Retinal pigment epithelial cell (primary cell): ENCODE measurements around the gene RPSA.

Experiments
- DNase-seq: peaks from one replicate; pipeline ENCODE4 v3.0.0-alpha.2; 2010; ENCODE audit warnings: low read depth
- H3K4me3 ChIP-seq: 2 replicates; pipeline ENCODE4 v1.5.1; 2011; ENCODE audit warnings: mild to moderate bottlenecking, low read length, control low read depth, moderate library complexity
- TF ChIP-seq, protein P1 (sequence below): conservative IDR thresholded peaks from 2 replicates; pipeline ENCODE4 v1.5.1; 2011; ENCODE audit warnings: low read depth, low read length, control low read depth, inconsistent platforms

RPSA gene

DNA sequence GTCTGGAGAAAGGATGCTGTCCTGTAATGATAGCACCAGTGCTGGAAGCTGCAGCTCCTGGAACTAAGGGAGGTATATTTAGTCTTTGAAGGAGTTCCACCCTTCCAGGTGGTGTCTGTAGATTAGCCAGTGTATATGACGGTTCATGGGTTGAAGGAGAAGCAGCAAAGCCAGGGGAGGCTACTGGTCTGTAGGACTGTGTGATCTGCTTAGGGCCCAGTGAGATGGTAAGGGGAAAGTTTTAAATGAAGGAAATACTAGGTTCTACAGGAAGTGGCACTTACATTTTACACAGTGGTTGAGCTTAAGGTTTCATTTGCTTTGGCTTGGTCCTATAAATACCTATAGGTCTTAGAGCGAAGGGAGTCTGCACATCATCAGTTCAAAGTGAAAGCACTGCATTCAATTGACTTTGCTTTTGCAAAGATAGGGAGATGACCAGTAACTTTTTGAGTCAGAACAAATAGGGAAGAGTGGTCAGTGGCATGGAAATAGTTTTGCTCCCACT, 17.7 kb upstream of the RPSA start:
- DNase-seq = no peak
- no peak overlapping the region for H3K4me3 ChIP-seq
- TF ChIP-seq, protein P1, sequence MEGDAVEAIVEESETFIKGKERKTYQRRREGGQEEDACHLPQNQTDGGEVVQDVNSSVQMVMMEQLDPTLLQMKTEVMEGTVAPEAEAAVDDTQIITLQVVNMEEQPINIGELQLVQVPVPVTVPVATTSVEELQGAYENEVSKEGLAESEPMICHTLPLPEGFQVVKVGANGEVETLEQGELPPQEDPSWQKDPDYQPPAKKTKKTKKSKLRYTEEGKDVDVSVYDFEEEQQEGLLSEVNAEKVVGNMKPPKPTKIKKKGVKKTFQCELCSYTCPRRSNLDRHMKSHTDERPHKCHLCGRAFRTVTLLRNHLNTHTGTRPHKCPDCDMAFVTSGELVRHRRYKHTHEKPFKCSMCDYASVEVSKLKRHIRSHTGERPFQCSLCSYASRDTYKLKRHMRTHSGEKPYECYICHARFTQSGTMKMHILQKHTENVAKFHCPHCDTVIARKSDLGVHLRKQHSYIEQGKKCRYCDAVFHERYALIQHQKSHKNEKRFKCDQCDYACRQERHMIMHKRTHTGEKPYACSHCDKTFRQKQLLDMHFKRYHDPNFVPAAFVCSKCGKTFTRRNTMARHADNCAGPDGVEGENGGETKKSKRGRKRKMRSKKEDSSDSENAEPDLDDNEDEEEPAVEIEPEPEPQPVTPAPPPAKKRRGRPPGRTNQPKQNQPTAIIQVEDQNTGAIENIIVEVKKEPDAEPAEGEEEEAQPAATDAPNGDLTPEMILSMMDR = no peak

DNA sequence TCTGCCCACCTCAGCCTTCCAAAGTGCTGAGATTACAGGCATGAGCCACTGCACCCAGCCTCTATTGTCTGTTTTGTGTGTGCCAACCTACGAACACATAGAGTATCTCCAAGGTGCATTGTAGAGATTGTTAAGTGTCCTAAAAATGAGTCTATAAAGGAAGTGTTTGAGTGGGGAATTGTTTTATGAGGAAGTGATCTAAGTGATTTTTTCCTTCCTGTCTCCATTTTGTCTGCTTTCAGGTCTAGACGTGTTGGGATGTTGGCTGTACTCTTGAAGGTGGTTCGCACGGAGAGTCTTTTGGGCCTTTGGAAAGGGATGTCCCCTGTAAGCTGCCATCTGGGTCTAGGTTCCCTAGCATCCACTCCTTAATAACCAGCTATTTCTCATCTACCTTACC, 16.3 kb upstream of the RPSA start:
- TF ChIP-seq, protein P1 = no peak
- H3K4me3 ChIP-seq = no peak overlapping the region
- DNase-seq = no peak

DNA sequence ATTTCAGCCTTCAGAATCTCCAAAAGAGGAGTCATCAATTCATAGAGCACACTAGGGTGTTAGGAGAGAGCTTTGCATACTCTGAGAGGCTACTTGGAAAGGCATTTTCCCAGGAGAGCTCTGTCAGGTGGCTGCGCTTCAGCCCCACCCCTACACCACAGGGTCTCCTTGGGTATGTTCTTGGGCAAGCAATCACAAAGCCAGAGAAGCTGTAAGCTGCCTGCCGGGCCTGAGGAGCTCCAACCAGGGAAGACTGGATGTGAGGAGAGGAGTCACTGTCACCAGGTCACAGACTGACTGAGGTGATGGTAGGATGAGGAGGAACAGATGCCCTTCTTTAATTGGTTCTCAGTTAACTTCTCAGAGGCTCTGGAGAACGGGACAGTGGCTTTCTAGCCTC, 9.8 kb upstream of the RPSA start:
- no peak overlapping the region for H3K4me3 ChIP-seq
- no peak for DNase-seq
- TF ChIP-seq, protein P1 = no peak

DNA sequence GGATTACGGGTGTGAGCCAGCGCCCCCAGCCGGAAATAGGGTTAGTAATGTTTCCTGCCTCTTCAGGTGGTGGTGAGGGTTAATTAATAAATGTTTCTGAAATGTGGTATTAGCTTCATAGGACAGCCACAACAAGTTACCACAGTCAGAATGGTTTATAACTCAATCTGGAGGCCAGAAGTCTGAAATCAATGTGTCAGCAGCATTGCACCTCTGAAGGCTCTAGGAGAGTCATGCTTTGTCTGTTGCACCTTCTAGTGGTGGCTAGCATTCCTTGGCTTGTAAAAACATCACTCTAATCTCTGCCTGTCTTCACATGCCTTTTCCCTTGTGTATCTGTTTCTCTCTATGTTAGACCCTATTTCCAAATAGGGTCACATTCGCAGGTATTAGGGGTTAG, 7.8 kb upstream of the RPSA start:
- TF ChIP-seq, protein P1 = no peak
- H3K4me3 ChIP-seq = no peak overlapping the region
- DNase-seq = no peak

DNA sequence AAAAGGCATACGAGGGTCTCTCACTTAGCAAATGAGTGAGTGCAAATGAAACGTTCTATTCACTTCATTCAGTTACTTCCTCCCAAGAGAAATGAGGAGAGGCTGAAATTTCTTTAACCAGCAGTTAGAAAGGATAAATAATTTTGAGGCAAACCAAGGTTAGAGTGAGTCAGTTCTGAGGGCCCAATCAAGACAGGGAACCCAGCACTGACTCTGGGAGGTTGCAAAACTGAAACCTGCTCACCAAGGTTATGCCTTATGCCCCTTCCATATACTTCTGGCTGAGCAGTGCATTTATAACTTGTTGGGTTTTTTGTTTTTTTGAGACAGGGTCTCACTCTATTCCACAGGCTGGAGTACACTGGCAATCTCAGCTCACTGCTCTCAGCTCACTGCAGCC, 4.5 kb upstream of the RPSA start:
- H3K4me3 ChIP-seq = no peak overlapping the region
- DNase-seq = no peak
- TF ChIP-seq, protein P1 = no peak

DNA sequence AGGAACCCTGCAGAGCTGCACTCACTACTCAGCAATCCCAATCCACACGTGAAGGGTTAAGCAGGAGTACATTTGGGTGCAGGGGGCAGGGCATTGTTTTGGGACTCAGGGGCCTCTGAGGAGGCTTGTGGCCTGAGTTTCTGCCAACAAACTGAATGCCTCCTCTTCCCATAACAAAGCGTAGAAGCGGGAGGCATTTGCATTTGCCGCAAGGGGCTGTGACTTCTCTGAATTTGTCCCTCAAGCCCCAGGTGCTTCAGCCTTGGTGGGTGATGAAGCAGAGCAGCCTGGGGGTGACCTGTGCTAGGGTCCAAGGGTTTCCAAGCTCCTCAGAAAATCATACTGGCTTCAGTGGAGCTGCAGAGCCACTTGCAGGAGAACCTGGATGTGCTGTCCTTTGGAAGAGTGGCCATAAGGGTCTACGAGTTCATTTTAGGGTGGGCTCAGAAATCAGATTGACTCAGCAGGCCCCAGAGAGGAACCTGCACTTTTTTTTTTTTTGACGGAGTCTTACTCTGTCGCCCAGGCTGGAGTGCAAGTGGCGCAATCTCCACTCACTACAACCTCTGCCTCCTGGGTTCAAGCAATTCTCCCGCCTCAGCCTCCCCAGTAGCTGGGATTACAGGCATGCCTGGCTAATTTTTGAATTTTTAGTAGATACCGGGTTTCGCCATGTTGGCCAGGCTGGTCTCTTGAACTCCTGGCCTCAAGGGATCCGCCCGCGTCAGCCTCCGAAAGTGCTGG, 1.4 kb upstream of the RPSA start:
- no peak for DNase-seq
- no peak overlapping the region for H3K4me3 ChIP-seq
- TF ChIP-seq, protein P1 = no peak

DNA sequence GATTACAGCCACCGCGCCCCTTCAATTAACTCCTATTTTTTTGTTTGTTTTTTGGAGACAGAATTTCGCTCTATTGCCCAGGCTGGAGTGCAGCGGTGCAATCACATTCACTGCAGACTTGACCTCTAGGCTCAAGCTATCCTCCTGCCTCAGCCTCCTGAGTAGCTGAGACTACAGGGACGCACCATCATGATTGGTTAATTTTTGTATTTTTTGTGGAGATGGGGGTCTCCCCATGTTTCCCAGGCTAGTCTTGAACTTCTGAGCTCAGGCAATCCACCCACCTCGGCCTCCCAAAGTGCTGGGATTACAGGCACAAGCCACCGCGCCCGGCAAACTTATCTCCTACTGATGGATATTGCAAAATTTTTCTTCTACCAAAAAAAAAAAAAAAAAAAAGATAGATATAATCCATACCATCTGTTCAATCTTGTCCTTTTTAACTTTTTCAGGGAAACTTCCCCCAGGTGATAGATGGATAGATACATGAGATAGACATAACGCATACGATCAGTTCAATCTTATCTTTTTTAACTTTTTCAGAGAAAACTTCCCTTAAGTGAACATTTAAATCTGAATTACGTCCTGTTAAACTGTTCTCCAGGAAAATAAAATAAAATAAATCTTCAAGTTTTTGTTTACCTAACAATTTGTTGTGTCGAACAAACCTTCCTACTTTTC, 693 bp upstream of the RPSA start:
- DNase-seq = no peak
- H3K4me3 ChIP-seq = peak overlapping the region; percentile 89
- TF ChIP-seq, protein P1 = no peak
